NCI-H187 (cell line): Measurements from ENCODE around the gene TRIM9.

ENCODE experiments used
- DNase-seq, 2 experiments: peaks; one replicate each; lab custom pipeline; 2025; lab: John Stamatoyannopoulos, UW

The TRIM9 gene

DNA sequence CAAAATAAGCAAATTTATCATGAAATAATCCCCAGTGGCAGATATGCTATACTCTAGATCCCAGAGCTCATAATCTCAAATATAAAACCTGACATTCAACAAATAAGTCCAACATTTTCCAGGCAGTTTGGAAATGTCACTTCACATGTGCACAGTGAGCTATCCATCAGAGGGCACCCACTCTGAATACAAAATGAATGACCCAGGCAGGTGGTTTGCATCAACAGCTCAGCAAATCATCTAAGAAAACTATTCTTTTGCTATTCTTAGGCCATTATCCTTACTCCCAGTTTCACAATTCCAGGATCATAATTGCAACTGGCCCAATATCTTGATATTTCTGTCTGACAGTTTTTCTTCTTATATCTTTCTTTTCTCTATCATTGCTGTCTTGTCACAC, 38.5 kb downstream of the TRIM9 start:
- DNase-seq = no peak

DNA sequence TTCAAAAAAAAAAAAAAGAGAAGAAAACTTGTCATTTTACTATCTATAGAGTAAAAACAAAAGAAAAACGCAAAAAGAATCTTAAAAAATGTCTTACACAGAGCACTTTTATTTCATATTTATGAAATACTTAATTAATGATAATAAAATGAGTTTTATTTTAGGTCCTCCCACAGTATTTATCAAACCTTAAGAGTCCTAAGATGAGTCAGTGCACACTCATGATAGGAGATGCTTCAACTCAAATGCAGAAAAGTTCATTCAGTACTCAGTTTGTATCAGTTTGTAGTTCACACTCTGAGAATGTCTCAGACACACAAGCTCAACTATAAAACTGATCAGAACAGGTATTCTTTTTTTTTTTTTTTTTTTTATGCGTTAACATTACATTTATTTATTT, 41.7 kb downstream of the TRIM9 start:
- DNase-seq = no peak

DNA sequence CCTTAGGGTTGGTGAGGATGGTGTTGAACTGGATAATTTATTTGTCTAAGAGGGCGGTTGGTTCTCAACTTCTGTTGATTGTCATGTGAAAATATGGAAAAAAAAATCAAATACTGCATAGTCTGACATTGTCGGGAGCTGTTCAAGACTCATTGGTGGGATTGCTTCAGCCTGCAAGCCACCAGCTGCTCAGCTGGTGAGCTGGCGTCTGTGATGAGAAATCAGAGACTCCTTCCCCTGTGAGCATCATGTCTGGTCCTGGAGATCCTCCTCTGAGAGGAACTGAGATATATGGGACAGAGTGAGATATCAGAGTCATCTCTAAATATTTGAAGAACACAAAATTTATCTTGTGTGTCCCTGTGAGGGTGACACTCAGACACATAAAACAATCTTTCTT, 49.9 kb downstream of the TRIM9 start:
- no peak for DNase-seq

DNA sequence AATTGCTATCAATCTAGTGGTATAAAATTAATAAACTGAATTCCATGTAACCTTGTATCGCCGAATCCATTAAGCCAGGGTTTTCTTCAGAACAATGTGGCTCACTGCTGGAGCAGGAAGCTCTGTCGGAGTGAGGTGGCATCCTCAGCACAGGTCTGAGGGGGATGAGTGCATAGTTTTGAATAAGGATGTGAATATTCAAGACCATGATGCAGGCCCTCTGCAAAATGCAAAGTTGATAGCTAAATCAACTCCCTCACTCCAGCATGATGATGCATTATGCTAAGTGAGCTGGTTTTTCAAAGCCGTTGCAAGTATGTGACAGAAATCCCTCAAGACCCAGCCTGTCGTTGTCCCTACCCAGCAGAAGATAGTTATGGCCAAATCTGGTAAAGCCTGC, 53.0 kb downstream of the TRIM9 start:
- no peak for DNase-seq

DNA sequence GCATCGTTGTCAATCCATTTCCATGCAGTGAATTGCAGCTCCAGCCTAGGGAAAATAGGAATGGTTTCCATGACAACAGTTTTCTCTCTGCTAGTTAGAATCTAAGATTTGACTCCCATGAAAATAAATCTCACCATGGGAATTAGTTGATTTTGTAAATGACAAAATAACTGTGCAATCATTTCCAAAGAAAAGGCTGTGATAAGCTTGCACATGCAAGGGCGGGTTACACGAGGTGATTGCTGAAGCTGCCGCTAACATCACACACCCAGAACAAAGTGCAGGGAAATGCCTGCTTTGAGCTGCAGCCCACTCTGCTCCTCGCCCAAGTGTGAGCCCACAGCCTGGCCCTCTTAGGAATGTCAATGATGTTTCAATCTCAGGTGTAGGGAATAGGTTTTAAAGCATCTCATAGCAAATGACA, 53.8 kb downstream of the TRIM9 start:
- no peak for DNase-seq

DNA sequence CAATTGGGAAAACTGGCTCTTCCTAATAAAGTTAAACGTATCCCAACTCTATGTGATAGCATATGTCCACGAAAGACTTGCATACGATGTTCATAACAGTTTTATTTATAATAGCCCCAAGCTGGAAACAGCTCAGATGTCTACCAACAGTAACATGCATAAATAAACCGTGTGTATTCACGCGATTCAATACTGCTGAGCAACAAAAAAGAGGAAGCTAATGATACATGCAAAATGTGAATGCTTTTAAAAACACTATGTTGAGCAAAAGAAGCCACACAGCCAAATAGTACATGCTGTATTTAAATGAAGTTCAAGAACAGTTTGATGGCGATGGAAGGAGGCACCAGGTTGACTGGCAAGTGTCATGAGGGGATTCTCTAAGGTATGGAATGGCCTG, 55.7 kb downstream of the TRIM9 start:
- DNase-seq = no peak

DNA sequence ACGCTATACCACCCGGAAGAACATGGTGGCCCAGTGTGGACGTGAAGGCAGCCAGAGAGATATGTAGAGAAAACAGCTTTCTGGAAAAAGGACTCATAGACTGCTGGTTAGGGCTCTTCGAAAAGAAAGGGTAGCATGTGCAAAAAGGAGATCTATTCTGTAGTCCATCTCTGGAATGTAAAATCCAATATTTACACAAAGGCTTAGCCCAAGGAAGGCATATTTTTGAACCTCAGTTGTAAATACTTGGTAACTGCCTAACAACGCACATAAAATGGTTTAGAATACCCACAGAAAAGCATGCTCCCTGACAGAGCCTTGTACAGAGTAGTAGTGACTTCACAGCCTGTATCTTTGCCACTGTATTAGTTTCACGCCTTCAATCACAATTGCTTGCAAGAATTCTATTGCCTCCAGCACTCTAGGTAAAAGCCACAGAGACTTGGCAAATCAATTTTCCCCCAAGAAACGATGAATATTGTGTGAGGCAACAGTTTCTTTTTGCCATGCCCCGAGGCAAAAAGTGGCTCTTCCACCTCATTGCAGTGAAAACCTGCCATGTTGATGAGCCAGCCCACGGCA, 59.2 kb downstream of the TRIM9 start:
- DNase-seq = no peak

DNA sequence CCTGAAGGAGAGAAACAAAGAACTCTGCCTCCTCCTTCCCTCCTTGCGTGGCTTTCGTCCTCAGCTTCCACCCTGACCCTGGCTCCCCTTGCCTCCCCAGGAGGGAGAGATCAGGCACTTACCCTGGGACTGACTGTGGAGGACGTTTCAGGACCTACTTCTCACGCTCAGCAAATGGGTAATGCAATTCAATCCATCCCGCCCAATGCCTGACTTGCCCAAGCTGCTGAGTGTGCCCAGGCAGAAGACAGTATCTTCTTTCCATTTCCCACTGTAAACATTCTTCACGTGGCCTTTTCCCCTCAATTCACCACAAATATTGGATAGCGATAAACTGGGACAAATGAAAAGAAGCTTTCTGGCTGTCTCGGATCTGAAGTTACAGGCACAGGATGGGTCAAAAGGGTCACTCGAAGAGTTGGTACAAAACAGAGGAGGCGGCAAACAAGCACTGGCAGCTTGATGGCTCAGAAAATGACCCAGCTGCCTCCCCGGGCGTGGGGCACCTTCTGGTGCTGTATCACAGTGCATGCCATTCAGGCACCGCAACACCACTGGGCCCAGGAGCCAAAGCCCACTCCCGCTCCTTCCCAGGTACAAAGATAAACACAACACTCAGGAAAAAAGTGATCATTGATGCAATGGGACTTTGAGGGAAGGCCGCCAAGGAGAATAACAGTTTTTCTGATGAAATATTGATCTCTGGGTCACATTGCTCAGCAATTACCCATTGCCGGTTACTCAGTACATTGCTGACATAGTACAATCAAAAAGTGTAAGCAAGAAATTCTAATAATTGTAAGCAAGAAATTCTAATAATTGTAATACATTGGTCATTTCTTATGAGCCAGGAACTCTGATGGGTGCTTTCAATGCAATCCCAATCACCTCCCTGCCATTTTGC, 65.8 kb downstream of the TRIM9 start:
- no peak for DNase-seq

DNA sequence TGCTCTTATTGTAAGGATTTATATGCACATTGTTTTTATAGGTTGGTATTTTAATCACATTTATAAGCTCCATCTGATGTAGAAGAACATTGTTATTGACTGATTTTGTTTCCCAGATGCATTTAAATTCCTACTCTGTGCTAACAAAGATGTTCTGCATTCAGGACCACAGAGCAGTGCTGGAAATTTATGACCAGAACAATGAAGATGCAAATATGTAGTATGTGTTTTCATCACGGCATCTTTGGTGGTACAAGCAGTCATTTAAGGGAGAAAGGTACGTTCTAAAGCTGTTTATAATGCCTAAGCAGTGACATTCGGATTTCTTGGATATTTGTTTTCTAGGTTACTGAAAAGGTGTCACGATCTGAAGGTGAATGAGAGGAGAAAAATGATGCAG, 66.5 kb downstream of the TRIM9 start:
- DNase-seq = no peak

DNA sequence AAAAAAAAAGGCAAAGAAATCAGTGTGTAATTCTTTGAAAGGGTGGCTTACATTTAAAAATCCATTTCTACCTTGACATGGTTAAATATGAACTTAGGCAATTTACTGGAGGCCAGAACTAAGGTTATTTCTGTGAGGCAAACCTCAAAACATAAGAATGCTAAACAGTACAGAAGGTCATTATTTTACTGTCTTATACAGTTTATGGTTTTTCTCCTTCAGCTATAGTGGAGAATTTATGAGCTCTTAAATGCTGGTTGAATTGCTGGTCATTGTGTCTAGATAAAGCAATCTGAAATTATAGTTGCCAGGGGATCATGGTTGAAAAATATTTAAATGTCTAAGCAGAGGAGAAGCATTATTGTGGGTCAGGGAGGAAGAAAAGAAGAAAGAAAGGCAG, 70.5 kb downstream of the TRIM9 start:
- no peak for DNase-seq

DNA sequence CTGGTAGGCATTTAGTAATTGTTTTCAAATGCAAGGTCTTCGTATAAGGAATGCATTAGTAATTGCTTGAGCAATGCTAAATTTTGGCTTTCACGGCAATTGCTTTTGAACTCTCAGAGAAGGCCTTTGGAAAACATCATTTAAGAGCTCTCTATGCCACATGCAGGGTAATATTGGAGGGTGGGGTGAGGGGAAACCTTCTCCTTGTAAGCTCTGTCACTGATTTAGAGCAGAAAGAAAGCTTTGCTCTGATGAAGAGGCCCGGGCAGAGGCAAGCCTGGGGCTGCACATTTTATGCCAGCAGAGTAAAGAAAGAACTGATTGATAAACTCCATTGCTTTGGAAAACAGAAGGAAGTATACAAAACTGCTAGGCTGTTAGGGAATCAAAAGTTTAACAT, 70.9 kb downstream of the TRIM9 start:
- no peak for DNase-seq

DNA sequence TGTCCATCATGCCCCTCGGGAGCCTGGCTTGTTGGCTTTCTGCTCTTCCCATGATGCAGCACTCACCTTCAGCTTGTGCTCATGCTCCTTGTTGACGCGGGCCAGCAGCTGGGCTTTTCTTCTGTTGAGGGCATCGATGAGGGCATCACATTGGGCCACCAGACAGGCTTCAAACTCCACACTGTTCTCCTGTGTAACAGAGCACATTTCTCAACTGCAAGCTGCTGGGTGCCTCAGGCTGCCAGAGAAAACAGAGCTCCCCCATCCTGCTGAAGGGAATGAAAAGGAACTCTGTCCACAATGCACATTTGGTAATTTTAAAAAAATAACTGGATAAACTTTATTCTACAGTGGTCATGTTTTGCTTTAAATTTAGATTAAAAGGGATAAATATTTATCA, 72.1 kb downstream of the TRIM9 start:
- DNase-seq = no peak

DNA sequence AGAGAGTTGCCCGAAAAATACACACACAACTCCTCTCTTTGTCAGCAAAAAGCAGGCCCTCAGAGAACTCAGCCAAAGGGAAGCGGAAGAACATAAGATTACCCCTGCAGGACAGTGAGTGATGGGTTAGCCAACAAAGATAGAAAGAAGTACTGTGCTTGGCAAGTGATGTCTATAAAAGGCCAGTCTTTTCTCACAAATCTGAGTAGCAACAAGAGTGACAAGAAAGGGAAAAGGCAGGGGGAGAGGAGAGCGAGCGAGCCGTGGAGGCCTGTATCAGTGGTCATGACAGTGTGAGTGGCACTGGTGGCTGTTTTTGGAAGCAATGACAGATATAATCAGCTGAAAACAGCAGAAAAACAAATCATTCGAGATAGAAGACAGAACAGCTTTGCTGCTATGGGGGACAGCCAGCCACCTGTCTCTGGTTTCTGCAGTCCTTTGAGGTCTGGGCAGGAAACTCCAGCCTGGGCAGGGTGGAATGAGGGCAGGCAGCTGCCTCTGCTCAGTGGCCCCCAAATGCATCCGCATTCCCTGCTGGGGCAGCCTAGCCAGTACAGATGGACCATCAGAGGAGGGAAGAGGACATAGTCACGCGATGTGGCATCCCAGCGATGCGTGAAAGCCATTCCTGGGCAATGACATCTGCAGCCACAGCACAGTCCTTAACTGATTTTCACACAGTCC, 74.7 kb downstream of the TRIM9 start:
- DNase-seq = peak; percentile 15 to 17

DNA sequence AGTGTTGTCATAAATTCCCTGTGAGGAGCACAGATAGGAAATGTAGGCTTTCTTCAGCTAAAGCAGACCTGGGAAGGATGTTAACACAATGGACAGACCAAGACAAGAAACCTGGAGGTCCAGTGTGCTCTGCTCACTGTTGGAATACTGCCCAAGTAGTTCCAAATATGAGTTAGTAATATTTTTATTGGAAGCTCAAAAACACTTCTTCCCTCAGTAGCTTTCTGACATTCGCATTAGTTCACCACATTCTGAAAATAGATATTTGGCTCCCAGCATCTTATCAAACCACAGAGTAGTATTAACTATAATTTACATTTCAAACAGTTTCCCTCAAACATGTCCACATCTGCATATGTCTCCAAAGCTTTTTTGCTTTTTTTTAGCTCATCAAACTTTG, 75.8 kb downstream of the TRIM9 start:
- no peak for DNase-seq

DNA sequence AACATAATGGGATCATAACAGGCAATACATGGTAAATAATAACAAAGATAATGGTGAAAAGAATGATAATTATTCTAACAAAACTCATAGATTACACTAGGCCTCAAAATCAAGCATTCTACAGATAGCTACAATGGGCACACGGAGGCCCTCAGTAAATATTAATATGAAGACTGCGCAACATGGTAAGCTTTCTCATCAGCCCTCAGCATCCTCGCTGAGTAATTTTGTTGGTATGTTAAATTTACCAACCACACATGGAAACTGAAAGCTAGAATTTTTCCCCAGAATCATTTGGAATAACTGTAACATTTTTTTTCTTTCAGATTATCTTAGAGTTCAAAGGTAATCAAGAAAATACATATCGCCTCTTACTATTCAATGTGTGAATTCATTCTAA, 76.4 kb downstream of the TRIM9 start:
- no peak for DNase-seq

DNA sequence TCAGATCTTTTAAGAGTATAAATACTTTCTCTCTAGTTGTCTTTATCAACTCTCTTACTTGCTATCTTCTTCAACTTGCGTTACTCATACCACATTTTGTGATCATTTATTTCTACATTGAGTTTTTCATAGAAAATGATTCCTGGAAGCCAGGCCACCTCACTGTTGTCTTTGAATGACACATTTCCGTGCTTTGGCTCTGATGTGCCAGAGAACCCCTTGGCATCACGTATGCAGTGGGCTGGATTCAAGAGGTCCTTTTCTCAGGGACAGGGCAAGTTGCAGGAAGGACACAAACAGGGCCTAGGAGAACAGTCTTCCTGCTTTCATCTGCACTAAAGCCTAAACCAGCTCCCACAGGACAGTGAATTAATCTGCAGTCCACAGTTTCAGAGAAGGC, 80.3 kb downstream of the TRIM9 start:
- no peak for DNase-seq

DNA sequence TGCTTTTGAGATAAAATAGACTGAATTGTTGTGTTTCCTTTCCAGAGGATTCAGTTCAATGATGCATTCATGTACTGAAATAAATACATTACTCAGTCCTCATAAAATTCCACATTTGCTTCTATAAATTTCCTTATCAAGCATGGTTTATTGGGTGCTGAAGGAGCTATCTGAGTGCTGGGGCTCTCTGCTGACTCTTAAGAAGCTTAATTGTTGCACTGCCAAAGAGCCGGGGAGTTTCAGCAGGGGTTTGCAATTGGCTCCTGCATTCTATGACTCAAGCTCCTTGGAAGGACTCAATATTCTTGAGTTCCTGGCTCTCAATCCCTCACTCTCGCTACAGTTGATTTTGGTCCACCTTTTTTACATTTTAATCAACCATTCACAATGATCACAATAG, 80.8 kb downstream of the TRIM9 start:
- DNase-seq = no peak

DNA sequence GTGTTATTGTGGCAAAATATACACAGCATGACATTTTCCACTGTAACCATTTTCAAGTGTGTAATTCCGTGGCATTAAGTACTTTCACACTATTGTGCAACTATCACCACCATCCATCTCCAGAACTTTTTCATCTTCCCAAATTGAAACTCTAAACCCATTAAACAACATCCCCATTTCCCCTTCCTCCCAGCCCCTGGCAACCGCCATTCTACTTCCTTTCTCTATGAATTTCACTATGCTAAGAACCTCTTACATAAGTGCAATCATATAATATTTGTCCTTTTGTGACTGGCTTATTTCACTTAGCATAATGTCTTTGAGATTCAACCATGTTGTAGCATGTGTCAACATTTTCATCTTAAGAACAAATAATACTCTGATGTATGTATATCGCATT, 82.8 kb downstream of the TRIM9 start:
- no peak for DNase-seq

DNA sequence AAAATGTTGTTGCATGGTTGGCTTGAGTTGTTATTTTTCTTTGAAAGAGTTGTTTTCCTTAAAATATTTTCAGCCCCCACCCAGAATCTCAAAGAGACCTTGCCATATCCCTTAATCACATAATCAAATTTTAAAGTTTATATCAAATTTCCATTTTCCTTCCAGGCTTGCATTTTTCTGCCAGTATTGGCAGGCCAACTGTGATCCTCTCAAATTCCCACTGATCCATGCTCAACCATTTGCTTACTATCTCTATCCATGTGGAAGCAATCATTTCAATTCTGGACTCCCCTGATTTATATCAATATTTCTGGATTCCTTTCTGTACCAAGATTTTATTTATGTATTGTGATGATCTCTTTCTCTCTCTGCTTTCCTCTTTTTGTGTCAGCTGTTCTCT, 86.5 kb downstream of the TRIM9 start:
- DNase-seq = no peak

DNA sequence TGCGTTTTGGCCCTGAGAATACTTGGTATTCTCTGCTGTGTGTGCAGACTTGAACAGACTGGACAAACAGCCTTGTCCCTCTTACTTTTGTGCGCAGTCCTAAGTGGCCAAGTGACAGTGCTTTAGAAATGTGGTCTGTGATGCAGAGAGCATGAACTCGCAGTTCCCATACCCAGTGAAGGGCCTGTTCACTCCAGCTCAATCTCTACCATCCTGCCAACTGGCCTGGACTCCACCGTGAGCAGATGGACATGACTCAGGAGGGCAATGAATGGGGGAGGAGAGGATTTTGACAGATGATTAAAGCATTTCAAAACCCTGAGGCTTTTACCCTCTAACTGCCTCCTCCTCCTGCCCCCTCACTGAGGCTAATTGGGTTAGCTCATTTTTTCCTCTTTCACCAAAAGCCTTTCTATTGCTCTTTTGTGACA, 88.1 kb downstream of the TRIM9 start:
- no peak for DNase-seq

DNA sequence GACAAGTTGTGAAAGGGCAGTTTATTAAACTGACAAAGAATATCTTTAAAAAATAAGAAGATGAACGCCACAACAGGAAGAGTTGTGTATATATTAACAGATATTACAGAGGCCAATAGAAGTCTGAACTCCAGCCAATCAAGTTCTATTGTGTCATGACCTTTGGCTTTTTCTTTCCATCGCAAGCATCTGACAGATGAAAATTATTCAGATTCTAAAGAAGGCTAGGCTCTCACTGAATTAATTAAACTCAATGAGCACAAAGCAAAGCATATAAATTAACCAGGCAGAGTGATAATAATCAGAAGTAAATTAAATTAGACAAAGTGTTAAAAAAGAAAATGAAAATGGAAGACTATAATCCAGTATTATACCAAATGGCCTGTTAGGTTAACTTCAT, 88.6 kb downstream of the TRIM9 start:
- DNase-seq = no peak

DNA sequence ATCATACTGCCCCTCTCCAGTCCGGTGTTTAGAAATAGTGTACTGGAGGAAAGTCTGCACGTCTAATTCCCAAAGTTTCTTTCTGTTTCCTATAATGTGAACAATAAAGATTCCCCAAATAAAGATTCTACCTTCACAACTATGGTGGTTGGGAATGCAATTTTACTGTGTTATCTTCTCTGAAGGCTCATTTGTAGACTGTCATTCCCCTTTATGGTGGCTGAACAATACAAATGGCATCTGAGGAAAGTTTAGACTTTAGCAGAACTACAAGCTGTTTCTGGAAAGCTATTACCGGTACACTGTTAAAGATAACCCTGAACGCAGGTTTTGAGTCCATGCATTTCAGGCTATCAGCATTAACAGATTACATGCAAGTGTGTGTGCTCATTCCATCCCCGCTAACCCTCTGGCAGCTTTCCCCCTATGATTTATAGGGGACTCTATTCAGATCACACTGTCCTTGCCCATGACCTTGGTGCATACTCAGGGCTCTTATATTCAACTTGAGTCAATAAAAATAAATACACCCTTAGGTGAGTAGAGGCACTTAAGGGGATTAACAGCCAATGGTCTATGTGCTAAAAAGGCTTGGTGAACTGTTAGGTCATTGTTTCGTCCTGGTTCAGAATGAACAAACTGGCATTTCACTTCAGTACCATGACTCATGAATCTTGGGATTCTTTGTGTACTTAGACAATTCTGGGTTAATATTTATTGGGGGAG, 89.9 kb downstream of the TRIM9 start:
- DNase-seq = no peak
